ENCODE measurements around the gene MARK3.

The MARK3 gene

DNA sequence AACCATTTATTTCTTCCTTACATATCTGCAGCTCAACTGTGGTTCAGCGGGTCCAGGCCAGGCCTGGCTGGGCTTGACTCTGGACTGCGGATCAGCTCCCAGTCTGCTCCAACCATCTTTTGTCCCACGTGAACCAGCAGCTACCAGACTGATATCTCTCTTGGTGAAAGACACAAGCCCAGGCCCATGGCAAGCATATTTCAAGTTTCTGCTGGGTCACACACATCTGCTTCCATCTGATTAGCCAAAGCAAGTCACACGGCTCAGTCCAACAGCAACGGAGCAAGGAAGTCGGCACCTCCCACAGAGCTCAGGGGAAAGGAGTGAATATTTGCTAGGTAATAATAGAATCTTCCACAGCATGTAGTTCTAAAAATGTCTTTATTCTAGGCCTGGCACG lies 24.7 kb upstream of the MARK3 start:
- peaks cover 4% of the 10 kb centered on the region for H3K4me1 Mint-ChIP-seq
- peaks cover 10% of the 10 kb centered on the region for H3K36me3 Mint-ChIP-seq (ENCODE audit: low read depth)
- peaks cover 13% of the 10 kb centered on the region for H3K27me3 Mint-ChIP-seq (ENCODE audit: low read depth, poor library complexity)
- H3K4me3 Mint-ChIP-seq: no peak overlapping the region
- no peak overlapping the region for H3K27ac Mint-ChIP-seq
- TF ChIP-seq, protein P1, sequence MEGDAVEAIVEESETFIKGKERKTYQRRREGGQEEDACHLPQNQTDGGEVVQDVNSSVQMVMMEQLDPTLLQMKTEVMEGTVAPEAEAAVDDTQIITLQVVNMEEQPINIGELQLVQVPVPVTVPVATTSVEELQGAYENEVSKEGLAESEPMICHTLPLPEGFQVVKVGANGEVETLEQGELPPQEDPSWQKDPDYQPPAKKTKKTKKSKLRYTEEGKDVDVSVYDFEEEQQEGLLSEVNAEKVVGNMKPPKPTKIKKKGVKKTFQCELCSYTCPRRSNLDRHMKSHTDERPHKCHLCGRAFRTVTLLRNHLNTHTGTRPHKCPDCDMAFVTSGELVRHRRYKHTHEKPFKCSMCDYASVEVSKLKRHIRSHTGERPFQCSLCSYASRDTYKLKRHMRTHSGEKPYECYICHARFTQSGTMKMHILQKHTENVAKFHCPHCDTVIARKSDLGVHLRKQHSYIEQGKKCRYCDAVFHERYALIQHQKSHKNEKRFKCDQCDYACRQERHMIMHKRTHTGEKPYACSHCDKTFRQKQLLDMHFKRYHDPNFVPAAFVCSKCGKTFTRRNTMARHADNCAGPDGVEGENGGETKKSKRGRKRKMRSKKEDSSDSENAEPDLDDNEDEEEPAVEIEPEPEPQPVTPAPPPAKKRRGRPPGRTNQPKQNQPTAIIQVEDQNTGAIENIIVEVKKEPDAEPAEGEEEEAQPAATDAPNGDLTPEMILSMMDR (IDR thresholded peaks at IDR 0.05): no peak
- peaks cover 51% of the 10 kb centered on the region for H3K9me3 Mint-ChIP-seq
- no peak for DNase-seq

- H3K27me3 Mint-ChIP-seq (ENCODE audit: low read depth, poor library complexity): peaks cover 13% of the 10 kb centered on the region
- H3K4me3 Mint-ChIP-seq: no peak overlapping the region
- H3K36me3 Mint-ChIP-seq (ENCODE audit: low read depth): peaks cover 10% of the 10 kb centered on the region
- no peak overlapping the region for H3K27ac Mint-ChIP-seq
- TF ChIP-seq, protein P1 (IDR thresholded peaks at IDR 0.05): no peak
- DNase-seq: no peak
- peaks cover 51% of the 10 kb centered on the region for H3K9me3 Mint-ChIP-seq
- H3K4me1 Mint-ChIP-seq: no peaks in the 10 kb centered on the region
These were observed 23.3 kb upstream of the MARK3 start for GRCh38 chr14:103361867-103362266.

DNA sequence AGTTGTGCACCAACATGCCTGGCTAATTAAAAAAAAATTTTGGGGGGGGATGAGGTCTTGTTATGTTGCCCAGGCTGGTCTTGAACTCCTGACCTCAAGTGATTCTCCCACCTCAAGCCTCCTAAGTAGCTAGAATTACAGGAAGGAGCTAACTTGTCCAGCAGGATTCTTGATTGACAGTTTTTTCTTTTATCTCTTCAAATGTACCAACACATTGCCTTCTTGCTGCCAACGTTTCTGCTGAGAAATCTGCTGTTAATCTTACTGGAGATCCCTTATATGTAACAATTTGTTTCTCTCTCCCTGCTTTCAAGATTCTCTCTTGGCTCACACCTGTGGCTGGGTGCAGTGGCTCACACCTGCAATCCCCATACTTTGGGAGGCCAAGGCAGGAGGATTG lies 22.4 kb upstream of the MARK3 start:
- Mint-ChIP-seq H3K4me3 (no peak overlapping the region), H3K36me3 (ENCODE audit: low read depth) (peaks cover 10% of the 10 kb centered on the region), H3K9me3 (peaks cover 51% of the 10 kb centered on the region), H3K4me1 (no peaks in the 10 kb centered on the region), H3K27me3 (ENCODE audit: low read depth, poor library complexity) (peaks cover 14% of the 10 kb centered on the region), H3K27ac (no peak overlapping the region)
- TF ChIP-seq, protein P1 (IDR thresholded peaks at IDR 0.05): no peak
- DNase-seq: no peak

- TF ChIP-seq, protein P1 (IDR thresholded peaks at IDR 0.05): no peak
- peaks cover 18% of the 10 kb centered on the region for H3K27me3 Mint-ChIP-seq (ENCODE audit: low read depth, poor library complexity)
- no peak overlapping the region for H3K27ac Mint-ChIP-seq
- peaks cover 10% of the 10 kb centered on the region for H3K36me3 Mint-ChIP-seq (ENCODE audit: low read depth)
- no peak for DNase-seq
- peaks cover under 1% of the 10 kb centered on the region for H3K4me1 Mint-ChIP-seq
- H3K4me3 Mint-ChIP-seq: no peak overlapping the region
- peaks cover 36% of the 10 kb centered on the region for H3K9me3 Mint-ChIP-seq
These were observed 18.5 kb upstream of the MARK3 start for GRCh38 chr14:103366741-103367140.

DNA sequence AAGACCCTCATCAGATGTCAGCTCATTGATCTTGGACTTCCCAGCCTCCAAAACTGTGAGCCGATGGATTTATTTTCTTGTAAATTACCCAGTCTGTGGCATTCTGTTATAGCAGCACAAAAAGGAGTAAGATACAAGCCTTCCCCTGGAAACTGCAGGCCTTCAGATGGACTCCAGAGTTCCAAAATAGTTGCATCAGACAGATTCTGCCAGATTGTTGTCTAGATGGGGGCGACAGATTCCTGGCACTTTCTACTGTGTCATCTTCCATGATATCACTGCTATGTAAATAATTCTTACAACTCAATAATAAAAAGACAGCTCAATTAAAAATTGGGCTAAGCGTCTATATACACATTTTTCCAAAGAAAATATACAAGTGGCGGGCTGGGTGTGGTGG lies 17.2 kb upstream of the MARK3 start:
- peaks cover 18% of the 10 kb centered on the region for H3K27me3 Mint-ChIP-seq (ENCODE audit: low read depth, poor library complexity)
- H3K36me3 Mint-ChIP-seq (ENCODE audit: low read depth): peaks cover 10% of the 10 kb centered on the region
- peaks cover 12% of the 10 kb centered on the region for H3K4me1 Mint-ChIP-seq
- H3K27ac Mint-ChIP-seq: peak overlapping the region; percentile 80
- H3K9me3 Mint-ChIP-seq: peaks cover 23% of the 10 kb centered on the region
- TF ChIP-seq, protein P1 (IDR thresholded peaks at IDR 0.05): no peak
- DNase-seq: no peak
- no peak overlapping the region for H3K4me3 Mint-ChIP-seq

DNA sequence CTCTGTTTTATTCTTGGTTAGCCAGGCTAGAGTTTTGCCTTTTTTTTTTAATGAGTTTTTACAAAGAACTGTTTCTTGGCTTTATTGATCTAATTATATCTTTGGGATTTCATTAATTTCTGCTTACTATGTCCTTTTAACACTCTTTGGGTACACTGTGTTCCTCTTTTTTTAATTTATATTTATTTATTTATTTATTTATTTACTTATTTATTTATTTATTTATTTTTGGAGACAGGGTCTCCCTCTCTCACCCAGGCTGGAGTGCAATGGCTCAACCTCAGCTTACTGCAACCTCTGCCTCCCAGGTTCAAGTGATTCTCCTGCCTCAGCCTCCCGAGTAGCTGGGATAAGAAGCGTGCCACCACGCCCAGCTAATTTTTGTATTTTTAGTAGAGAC lies 15.1 kb upstream of the MARK3 start:
- peaks cover 23% of the 10 kb centered on the region for H3K27me3 Mint-ChIP-seq (ENCODE audit: low read depth, poor library complexity)
- no peak overlapping the region for H3K27ac Mint-ChIP-seq
- TF ChIP-seq, protein P1 (IDR thresholded peaks at IDR 0.05): no peak
- no peaks in the 10 kb centered on the region for H3K36me3 Mint-ChIP-seq (ENCODE audit: low read depth)
- peaks cover 12% of the 10 kb centered on the region for H3K4me1 Mint-ChIP-seq
- no peak overlapping the region for H3K4me3 Mint-ChIP-seq
- H3K9me3 Mint-ChIP-seq: peaks cover 4% of the 10 kb centered on the region
- no peak for DNase-seq

Data from nephron progenitor cell (in vitro differentiated cells).